ENCODE data around the gene AQP12B.

GRCh38 chr2:240721596-240722180 lies 39.0 kb upstream of the AQP12B start:
- no peak for TF ChIP-seq ZFP30 (CRISPR knock-in tag; IDR thresholded peaks at IDR 0.05)
- TF ChIP-seq ZNF8 (CRISPR knock-in tag; IDR thresholded peaks at IDR 0.05), result no peak
- no peak for TF ChIP-seq GLIS3 (CRISPR knock-in tag; IDR thresholded peaks at IDR 0.05)
- no peak for TF ChIP-seq RARB (CRISPR knock-in tag; IDR thresholded peaks at IDR 0.05)

Data from SK-N-SH treated with all-trans-retinoic acid at 6 μM for 48 hours (cell line).